Measurements from ENCODE around the gene GPR12.

GRCh38 chr13:26708007-26708297, 52.6 kb downstream of the GPR12 start:
- TF ChIP-seq, protein P1, sequence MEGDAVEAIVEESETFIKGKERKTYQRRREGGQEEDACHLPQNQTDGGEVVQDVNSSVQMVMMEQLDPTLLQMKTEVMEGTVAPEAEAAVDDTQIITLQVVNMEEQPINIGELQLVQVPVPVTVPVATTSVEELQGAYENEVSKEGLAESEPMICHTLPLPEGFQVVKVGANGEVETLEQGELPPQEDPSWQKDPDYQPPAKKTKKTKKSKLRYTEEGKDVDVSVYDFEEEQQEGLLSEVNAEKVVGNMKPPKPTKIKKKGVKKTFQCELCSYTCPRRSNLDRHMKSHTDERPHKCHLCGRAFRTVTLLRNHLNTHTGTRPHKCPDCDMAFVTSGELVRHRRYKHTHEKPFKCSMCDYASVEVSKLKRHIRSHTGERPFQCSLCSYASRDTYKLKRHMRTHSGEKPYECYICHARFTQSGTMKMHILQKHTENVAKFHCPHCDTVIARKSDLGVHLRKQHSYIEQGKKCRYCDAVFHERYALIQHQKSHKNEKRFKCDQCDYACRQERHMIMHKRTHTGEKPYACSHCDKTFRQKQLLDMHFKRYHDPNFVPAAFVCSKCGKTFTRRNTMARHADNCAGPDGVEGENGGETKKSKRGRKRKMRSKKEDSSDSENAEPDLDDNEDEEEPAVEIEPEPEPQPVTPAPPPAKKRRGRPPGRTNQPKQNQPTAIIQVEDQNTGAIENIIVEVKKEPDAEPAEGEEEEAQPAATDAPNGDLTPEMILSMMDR (IDR thresholded peaks at IDR 0.05 in 2 of 3, conservative IDR thresholded peaks at IDR 0.05 in 1 of 3; ENCODE audit: control insufficient read depth in 2 of 3, extremely low read depth in 1 of 3, insufficient read depth in 1 of 3, low read depth in 3 of 3, low read length in 3 of 3) = no peak
- TF ChIP-seq BRCA1 (IDR thresholded peaks at IDR 0.05; ENCODE audit: low read depth, low read length) = no peak
- TF ChIP-seq ASH2L (IDR thresholded peaks at IDR 0.05; ENCODE audit: borderline replicate concordance, low read depth) = no peak
- no peak for TF ChIP-seq POLR2AphosphoS5 (IDR thresholded peaks at IDR 0.05; ENCODE audit: low read length)
- TF ChIP-seq SP1 (IDR thresholded peaks at IDR 0.05; ENCODE audit: low read depth, low read length) = no peak
- TF ChIP-seq POLR2A (IDR thresholded peaks at IDR 0.05; ENCODE audit: low read depth, low read length) = no peak
- TF ChIP-seq MYC (IDR thresholded peaks at IDR 0.05; ENCODE audit: insufficient read depth, insufficient read length, insufficient replicate concordance, low read length, severe bottlenecking) = no peak
- TF ChIP-seq, protein P2, sequence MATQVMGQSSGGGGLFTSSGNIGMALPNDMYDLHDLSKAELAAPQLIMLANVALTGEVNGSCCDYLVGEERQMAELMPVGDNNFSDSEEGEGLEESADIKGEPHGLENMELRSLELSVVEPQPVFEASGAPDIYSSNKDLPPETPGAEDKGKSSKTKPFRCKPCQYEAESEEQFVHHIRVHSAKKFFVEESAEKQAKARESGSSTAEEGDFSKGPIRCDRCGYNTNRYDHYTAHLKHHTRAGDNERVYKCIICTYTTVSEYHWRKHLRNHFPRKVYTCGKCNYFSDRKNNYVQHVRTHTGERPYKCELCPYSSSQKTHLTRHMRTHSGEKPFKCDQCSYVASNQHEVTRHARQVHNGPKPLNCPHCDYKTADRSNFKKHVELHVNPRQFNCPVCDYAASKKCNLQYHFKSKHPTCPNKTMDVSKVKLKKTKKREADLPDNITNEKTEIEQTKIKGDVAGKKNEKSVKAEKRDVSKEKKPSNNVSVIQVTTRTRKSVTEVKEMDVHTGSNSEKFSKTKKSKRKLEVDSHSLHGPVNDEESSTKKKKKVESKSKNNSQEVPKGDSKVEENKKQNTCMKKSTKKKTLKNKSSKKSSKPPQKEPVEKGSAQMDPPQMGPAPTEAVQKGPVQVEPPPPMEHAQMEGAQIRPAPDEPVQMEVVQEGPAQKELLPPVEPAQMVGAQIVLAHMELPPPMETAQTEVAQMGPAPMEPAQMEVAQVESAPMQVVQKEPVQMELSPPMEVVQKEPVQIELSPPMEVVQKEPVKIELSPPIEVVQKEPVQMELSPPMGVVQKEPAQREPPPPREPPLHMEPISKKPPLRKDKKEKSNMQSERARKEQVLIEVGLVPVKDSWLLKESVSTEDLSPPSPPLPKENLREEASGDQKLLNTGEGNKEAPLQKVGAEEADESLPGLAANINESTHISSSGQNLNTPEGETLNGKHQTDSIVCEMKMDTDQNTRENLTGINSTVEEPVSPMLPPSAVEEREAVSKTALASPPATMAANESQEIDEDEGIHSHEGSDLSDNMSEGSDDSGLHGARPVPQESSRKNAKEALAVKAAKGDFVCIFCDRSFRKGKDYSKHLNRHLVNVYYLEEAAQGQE (IDR thresholded peaks at IDR 0.05; ENCODE audit: low read depth, low read length) = no peak
- TF ChIP-seq CREB1 (IDR thresholded peaks at IDR 0.05; ENCODE audit: low read depth) = no peak
- no peak for TF ChIP-seq CHD2 (IDR thresholded peaks at IDR 0.05; ENCODE audit: borderline replicate concordance, low read depth, low read length)
- no peak for TF ChIP-seq SMAD5 (IDR thresholded peaks at IDR 0.05; ENCODE audit: low read depth)
- no peak for TF ChIP-seq STAT1 (conservative IDR thresholded peaks at IDR 0.05)
- TF ChIP-seq TAF1 (IDR thresholded peaks at IDR 0.05; ENCODE audit: borderline replicate concordance, low read depth, low read length) = no peak
- no peak for TF ChIP-seq CHD4 (IDR thresholded peaks at IDR 0.05)

Data from GM12878 (cell line).